ENCODE data around the gene CCDC8.
"Not testable (repeated sequence)": the region's sequence is repeated elsewhere in the genome, so short reads cannot be mapped to it uniquely, and the experiment has no call there.

Gene CCDC8

GRCh38 chr19:46413262-46414031 is at the start of gene CCDC8:
CCDC8 (minus strand) TSS chr19:46413564; CDS start chr19:46412810, 754 bp downstream.
- DNase-seq = no peak

- DNase-seq = no peak
Measured at GRCh38 chr19:46461537-46461936, 48.2 kb upstream of the CCDC8 start.

DNA sequence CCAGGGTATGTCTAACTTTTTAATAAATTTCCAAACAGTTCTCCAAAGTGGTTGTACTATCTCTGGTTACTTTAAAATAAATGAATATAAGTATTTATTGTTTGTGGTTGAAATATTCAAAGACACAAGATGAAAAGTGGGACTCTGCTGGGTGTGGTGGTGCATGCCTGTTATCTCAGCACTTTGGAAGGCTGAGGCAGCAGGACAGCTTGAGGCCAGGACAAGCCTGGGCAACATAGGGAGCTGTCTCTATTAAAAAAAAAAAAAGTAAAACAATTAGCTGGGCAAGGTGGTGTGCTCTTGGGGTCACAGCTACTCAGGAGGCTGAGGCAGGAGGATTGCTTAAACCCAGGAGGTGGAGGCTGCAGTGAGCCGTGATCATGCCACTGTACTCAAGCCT is 47.6 kb upstream of the CCDC8 start:
- DNase-seq = no peak

DNA sequence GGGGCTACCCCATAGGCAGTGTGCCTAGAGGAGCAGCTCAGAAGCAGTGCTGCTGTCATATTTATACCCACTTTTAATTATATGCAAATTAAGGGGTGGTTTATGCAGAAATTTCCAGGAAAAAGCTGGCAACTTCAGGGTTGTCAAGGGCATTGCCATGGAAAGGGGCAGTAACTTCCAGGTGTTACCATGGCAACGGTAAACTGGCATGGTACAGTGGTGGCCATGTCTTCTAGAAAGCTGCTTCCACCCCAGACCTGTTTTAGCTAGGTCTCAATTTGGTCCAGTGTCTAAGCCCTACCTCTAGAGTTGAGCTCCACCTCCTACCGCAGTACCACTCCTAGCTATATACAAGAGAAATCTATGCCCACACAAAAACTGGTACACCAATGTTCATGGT is 46.7 kb upstream of the CCDC8 start:
- DNase-seq = no peak

- no peak for DNase-seq
Measured at GRCh38 chr19:46456930-46457329, 43.6 kb upstream of the CCDC8 start.

- DNase-seq = no peak
Measured at GRCh38 chr19:46454244-46454643, 40.9 kb upstream of the CCDC8 start.

GRCh38 chr19:46453661-46454060 is 40.3 kb upstream of the CCDC8 start:
- DNase-seq = no peak

DNA sequence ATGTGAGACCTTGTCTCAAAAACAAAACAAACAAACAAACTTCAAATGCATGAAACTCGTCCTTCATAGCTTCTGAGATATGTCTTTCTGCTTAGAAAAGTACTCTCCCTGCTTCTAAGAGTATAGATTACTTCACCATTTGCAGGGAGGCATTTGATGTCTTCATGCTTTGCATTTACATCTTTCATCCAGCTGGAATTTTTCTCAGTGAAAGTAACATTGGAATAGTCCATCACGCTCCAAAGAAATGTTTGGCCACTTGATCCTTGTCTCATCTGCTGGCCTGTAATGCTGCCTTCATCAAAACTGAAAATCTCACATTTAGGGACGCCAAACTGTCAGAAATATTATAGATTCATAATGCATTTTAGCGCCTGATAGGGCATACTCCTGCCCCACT is 38.8 kb upstream of the CCDC8 start:
- no peak for DNase-seq

DNA sequence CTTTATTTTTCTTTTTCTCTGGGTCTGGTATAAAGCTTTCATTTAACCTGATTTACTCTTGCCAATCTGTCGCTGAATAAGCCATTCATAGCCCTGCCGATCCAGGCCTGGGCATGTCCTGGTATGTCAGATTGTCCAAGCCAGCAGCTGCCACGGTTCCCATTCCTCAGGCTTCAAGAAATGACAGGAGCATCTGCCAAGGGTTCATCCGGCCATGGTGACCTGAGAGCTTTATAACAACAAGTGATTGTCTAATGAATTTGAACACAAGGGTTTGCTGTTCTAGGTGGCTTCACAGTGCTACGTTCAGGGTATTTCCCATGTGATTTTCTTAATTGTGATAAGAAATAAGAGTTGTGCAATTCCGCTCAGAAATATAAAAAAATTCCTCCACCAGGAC is 38.0 kb upstream of the CCDC8 start:
- DNase-seq = no peak

- DNase-seq = no peak
Measured at GRCh38 chr19:46450737-46451136, 37.4 kb upstream of the CCDC8 start.

GRCh38 chr19:46449228-46449627 is 35.9 kb upstream of the CCDC8 start:
- no peak for DNase-seq

DNA sequence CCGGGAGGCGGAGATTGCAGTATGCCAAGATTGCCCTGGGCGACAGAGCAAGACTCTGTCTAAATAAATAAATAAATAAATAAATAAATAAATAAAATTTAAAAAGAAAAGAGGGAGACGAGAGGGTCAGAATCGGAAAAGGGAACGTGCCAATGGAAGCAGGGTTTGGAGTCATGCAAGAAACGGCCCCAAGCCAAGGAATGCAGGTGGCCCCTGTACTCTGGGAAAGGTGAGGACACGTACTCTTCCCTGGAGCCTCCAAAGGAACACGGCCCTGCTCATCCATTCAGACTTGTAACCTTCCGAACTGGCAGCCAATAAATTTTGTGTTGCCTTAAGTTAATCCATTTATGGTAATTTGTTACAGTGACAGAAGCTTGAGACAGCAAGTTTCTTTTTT is 35.2 kb upstream of the CCDC8 start:
- DNase-seq = no peak

GRCh38 chr19:46447824-46448223 is 34.5 kb upstream of the CCDC8 start:
- DNase-seq = no peak

DNA sequence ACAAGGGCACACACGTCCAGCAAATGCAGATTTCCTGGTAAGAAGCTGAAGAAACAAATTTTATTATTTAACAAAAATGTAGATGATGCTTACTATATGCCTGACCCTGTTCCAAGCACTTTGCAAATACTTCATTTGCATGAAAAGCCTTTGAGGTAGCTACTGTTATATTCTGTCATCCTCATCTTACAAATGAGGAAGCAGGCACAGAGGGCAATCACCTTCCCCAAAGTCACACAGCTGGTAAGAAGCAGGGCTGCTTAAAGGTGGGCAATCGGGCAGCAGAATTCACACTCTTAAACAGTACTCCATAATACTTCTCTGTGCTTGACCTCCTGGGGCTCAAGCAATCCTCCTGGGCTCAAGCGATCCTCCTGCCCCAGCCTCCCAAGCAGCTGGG is 33.6 kb upstream of the CCDC8 start:
- no peak for DNase-seq

DNA sequence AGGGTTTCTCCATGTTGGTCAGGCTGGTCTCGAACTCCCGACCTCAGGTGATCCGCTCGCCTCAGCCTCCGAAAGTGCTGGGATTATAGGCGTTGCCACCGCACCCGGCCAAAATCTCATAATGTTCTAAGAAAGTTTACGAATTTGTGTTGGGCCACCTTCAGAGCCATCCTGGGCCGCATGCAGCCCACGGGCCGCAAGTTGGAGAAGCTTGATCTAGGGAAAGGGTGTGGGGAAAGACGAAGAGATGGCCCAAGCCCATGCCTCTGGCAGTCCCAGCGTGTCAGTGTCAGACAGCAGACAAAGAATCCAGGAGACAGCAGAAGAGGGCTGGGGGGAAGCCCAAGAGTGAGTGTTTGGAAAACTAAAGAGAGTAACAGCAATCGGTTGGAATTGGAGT is 32.7 kb upstream of the CCDC8 start:
- DNase-seq = no peak

GRCh38 chr19:46442808-46443450 is 29.6 kb upstream of the CCDC8 start:
- no peak for DNase-seq

DNA sequence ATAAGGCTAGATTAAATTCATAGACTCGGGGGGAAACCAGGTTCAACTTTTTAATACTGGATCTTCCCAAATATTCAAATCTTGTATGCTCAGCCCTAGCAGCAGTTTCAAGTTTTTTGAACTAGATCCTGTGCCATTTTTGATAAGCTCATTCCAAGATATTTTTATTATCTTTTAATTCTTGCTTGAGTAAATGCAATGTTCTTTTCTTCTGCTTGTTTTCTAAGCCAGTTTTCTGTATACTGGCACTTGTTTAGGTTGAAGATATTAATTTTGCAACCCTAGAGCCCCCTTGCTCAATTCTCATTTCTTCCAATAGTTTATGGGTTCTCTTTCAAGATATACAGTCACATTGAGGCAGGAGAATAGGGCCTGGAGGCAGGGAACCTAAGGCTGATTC is 28.5 kb upstream of the CCDC8 start:
- DNase-seq = no peak

DNA sequence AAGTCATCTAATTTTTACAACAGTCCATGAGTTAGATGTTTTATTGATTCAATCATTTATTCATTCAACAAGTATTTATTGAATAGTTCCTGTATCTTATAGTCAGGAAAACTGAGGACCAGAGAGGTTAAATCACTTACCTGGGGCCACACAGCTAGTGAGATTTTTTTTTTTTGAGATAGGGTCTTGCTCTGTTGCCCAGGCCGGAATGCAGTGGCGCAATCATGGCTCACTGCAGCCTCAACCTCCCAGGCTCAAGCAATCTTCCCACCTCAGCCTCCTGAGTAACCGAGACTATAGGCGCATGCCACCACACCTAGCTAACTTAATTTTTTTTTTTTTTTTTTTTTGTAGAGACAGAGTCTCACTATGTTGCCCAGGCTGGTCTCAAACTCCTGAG is 22.3 kb upstream of the CCDC8 start:
- DNase-seq = not testable (repeated sequence)

GRCh38 chr19:46435009-46435408 is 21.6 kb upstream of the CCDC8 start:
- DNase-seq = no peak

- not testable (repeated sequence) for DNase-seq
Measured at GRCh38 chr19:46433470-46433869, 20.1 kb upstream of the CCDC8 start.

- no peak for DNase-seq
Measured at GRCh38 chr19:46431824-46432223, 18.5 kb upstream of the CCDC8 start.

- DNase-seq = no peak
Measured at GRCh38 chr19:46429999-46430398, 16.6 kb upstream of the CCDC8 start.

- DNase-seq = peak; percentile 32
Measured at GRCh38 chr19:46428239-46429135, 15.1 kb upstream of the CCDC8 start, which contains the start of gene PNMA8C. PNMA8C (minus strand) TSS chr19:46428936; CDS start chr19:46428359, 577 bp downstream.
